Measurements from ENCODE around the gene C1QB.
A peak's percentile ranks its signal among the peaks of the same experiment; 100 is the strongest.
"Not testable (repeated sequence)": the region's sequence is repeated elsewhere in the genome, so short reads cannot be mapped to it uniquely, and the experiment has no call there.

Gene C1QB

DNA sequence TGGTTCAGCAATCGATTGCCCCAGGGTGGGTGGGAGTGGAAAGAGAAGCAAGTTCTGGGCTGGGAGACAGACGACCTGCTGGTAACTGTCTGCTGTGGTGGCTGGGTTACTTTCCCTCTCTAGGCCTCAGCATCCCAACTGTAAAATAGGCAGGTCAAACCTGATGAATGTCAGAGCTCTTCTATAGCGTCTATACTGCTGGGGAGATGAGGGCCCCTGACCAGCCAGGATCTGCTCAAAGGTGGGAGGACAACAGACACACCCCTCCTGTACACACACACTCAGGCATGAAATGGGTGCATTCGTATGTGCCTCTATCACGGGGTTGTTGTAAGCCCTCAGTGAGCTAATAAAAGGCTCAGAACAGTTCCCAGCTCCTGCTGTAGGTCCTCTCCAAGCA, 44.9 kb downstream of the C1QB start:
- DNase-seq (ENCODE audit: low read depth), result no peak

DNA sequence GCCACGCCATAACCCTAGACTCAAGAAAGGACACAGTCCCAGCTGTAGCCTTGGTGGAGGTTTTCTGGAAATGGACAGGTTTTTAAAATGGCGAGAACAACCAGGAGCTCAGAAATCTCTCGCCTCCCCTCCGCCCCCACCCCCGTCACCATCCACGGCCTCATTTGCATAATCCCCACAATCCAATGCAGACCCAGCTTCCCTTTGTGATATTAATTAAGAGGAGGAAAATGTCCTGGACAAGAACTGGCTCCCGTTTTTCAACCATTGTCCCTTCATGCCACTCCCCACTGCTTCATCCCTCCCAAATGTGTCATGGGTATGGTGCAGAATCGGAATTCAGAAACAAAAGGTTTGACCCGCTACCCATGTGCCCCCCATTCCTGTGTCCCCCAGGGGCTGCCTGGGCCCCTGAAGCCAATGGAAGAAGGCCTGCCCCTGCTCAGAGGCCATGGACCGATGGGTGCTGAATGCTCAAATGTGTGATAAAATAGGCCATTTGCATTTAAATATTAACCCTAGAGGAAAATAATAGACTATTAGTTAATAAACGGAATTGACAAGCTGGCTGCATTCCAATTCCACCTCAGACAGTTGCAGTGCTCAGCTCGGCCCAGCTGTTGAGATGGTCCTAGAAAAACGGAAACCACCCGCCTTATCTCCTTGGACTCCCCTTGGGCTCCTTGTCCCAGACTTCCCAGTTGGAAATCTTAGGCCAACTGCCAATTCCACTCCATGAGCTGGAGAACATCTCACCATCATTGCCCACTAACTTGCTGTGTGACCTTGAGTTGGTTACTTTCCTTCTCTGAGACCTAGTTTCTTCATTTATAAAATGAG, 46.9 kb downstream of the C1QB start:
- no peak for DNase-seq (ENCODE audit: low read depth)

DNA sequence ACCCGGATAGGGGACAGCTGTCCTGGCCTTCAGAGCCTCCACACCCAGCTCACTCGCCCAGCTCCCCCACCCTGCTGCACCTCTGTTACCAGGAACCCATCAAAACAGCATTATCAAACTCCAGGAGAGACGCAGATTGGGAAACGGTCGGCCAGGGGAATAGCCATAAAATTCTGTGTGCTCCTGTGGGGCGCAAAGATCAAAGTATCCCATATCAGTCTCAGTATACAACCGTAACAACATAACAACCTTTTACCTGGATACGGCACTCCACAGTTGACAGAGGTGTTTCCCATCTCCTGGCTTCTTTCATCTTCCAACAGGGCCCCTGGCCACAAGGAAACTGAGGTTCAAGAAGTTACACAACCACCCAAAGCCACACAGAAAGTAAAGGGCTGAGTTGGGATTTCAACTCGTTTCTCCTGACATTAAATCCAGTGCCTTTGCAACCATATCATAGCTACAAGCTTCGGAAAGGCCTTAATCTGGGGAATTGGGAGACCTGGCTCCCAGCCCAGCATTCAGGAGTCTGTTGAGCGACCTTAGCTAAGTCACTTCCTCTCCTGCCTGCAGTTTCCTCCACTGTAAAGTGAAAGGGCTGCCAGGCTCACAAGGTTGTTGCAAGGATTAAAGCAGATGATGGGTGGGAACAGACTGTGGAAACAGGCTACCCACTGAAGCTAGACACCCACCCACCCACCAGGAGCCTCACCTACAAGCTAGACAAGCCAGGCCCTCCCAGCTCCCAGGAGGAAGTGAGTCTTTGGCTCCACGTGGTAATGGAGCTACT, 49.5 kb downstream of the C1QB start:
- DNase-seq (ENCODE audit: low read depth), result no peak

DNA sequence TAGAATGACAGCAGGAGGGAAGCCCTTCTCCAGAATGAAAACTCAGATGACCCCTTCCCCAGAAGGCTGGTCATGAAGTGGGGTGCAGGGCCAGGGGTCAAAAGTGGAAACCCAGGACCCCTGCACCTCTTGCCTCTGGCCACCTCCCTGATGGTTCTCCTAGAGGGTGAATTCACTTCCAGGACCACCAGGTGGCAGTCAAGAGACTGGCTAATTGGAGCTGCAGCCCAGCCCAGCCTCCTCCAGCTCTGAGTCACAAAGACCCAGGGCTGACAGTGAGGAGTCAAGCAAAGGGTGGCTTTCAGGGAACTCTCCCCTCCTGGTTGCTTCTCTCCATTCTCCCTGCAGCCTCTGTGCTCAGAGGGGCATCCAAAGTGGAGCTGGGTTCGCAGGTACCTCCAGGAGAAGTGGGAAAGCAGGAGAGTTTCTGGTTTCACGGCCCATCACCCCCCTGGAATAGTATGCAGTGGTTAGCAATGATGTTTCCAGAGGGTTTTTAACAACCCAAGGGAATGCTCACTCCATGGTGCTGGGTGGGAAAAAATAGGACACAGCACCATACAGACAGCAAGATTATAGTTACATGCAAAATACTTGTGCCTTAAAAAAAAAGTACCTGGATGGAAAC, 51.5 kb downstream of the C1QB start:
- DNase-seq (ENCODE audit: low read depth), result peak; percentile 45

DNA sequence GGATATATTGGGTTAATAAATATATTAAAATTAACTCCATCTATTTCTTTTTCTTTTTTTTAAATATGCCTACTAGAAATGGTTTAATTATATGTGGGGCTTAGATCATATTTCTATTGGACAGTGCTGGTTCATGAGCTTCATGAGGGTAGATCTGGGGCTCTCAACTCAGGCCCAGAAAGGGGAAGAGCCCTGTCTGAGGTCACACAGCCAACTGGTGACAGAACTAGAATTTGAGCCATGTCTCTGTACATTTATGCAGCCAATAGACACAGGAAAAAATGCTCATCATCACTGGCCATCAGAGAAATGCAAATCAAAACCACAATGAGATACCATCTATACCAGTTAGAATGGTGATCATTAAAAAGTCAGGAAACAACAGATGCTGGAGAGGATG, 52.5 kb downstream of the C1QB start:
- no peak for DNase-seq (ENCODE audit: low read depth)

DNA sequence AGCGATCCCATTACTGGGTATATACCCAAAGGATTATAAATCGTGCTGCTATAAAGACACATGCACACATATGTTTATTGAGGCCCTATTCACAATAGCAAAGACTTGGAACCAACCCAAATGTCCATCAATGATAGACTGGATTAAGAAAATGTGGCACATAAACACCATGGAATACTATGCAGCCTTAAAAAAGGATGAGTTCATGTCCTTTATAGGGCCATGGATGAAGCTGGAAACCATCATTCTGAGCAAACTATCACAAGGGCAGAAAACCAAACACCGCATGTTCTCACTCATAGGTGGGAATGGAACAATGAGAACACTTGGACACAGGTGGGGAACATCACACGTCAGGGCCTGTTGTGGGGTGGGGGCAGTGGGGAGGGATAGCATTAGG, 53.1 kb downstream of the C1QB start:
- DNase-seq (ENCODE audit: low read depth), result not testable (repeated sequence)

DNA sequence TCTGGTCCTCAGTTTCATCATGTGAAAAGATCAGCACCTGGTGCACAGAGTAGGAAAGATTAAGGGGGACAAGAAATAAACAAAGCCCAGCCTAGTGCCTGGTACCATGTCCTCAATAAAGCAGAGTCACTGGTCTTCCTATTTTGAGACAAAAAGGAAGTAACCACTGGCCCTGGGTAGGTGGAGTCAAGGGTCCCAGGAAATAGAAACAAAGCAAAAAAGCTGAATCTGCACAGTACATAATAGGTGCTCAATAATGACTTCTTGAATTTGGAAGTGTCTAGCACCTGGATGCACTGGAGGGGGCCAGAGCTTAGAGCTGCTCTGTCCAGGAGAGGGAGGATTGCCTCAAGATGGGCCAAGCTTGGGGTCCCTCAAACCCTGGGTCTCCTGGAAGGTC, 55.7 kb downstream of the C1QB start:
- no peak for DNase-seq (ENCODE audit: low read depth)

DNA sequence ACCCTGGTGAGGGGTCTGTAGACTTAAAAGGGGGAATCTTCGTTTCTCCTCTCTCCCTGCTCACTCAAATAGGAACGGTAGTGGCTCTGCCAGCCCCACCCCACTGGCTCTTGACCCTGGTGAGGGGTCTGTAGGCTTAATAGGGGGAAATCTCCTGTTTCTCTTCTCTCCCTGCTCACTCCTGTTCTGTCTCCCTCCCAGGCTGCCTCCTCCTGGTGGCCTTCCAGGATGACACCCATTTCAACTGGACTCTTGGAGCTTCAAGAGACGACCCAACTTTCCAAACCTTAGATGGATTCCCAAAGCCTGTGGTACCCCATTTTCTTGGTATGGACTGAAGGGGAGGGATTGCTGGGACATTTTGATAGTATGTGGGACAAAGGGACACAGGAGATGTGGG, 56.2 kb downstream of the C1QB start:
- no peak for DNase-seq (ENCODE audit: low read depth)

DNA sequence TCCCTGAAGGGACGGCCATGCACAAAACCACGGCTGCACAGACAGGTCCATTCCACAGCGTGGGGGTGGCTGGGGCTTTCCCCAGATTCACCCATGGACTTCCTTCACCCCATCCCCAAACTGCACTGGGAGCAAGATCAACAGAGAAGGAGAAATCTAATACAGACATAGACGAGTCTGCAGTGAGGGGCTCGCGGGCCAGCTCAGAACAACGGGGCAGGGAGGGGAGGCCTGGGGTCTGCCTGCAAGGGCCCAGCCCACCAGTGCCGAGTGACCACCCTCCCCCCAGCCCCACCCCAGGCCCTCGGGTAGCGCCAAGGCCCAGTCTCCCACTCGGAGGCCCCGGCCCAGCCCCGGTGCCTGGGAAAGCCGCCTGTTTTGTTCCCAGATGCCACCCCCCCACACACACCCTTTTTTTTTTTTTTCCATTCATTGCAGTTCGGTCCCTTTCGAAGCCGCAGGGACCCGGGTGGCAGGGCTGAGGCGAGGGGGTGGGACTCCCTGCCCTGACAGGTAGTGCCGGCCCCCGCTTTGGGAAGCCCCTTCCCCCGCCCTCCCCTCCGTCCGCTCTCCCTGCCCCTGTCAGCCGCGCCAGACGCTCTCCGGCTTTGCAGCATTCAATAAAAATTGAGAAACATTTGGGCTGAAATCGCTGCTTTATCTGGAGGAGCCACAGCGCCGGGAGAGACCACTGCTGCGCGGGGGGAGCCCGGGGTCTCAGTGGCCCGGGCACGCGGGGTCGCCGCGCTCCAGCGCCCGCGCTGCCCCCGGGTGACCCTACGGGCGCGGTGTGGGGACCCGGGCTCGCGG, 57.1 kb downstream of the C1QB start:
- DNase-seq (ENCODE audit: low read depth), result no peak

DNA sequence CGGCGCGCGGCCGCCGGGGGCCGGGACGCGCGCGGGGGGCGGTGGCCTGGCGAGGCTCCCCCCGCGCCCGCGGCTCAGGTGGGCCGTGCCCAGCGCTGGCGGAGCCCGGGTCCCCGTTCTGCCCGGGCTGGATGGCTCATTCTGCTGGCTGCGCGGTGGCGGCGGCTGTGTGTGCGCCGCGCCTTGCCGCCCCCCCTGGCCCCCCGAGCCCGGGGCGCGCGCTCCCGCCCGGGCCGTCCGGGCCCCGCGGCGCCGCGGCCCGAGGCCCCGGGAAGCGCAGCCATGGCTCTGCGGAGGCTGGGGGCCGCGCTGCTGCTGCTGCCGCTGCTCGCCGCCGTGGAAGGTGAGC, 57.6 kb downstream of the C1QB start, which contains the start of gene EPHB2:
Gene EPHB2 (plus strand): TSS at position 139 of the 349 bp plus-strand sequence. CDS start 144 bp downstream, at position 283.
- DNase-seq (ENCODE audit: low read depth), result no peak

DNA sequence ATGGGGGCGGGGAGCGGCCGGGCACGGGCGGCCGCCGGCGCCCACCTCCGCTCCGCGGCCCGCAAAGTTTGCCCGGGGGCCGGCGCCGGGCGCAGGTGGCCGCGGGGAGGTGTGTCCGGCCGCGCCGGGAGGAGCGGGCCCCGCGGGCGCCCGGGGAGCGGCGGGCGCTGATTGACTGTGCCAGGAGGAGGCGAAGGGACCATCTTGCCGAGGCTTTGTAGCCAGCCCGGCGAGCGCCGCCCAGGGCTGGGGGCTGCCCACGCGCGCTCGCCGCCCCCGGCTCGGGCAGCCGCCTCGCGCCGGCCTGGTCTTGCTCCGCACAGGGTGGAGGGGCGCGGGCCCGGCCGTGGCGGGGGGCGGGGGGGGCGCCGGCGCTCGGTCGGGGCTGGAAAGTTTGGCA, 58.0 kb downstream of the C1QB start:
- no peak for DNase-seq (ENCODE audit: low read depth)
